GM18868 (cell line): ENCODE data around the gene UBTF.

ENCODE experiments used
- ATAC-seq: cut with Tn5 transposase; IDR thresholded peaks from one replicate; pipeline ENCODE4 v1.9.1; 2021; ENCODE audit warnings: mild to moderate bottlenecking, moderate library complexity; ENCODE audit not compliant: unreplicated experiment

The UBTF gene

GRCh38 chr17:44214230-44214494 lies 5.3 kb downstream of the UBTF start:
- ATAC-seq, result no peak

- ATAC-seq, result no peak
Observed at GRCh38 chr17:44213403-44214229, 5.9 kb downstream of the UBTF start.

- no peak for ATAC-seq
Observed at GRCh38 chr17:44212507-44213402, 6.7 kb downstream of the UBTF start.

- no peak for ATAC-seq
Observed at GRCh38 chr17:44211281-44212265, 7.9 kb downstream of the UBTF start.

- ATAC-seq, result peak; percentile 78
Observed at GRCh38 chr17:44210342-44211192, 8.9 kb downstream of the UBTF start.

GRCh38 chr17:44209786-44210341 lies 9.6 kb downstream of the UBTF start:
- ATAC-seq, result no peak

- ATAC-seq, result no peak
Observed at GRCh38 chr17:44207743-44208142, 11.7 kb downstream of the UBTF start.

GRCh38 chr17:44207319-44207718 lies 12.2 kb downstream of the UBTF start:
- ATAC-seq, result no peak

- ATAC-seq, result no peak
Observed at GRCh38 chr17:44206825-44207155, 12.7 kb downstream of the UBTF start.

- no peak for ATAC-seq
Observed at GRCh38 chr17:44205962-44206824, 13.3 kb downstream of the UBTF start.

- ATAC-seq, result no peak
Observed at GRCh38 chr17:44204441-44204882, 15.0 kb downstream of the UBTF start.

- ATAC-seq, result no peak
Observed at GRCh38 chr17:44203731-44204440, 15.6 kb downstream of the UBTF start.

- no peak for ATAC-seq
Observed at GRCh38 chr17:44202756-44203155, 16.7 kb downstream of the UBTF start.

- ATAC-seq, result no peak
Observed at GRCh38 chr17:44200478-44201155, 18.9 kb downstream of the UBTF start.

GRCh38 chr17:44199553-44200477 lies 19.7 kb downstream of the UBTF start, which contains the start of gene ATXN7L3:
ATXN7L3 (minus strand) TSS chr17:44199884; CDS start chr17:44198070, 1,814 bp downstream.
- peak; percentile 69 for ATAC-seq
